LNCaP clone FGC (cell line): ENCODE results near the gene IWS1.

Experiments used
- DNase-seq: peaks from one replicate; pipeline ENCODE4 v3.0.0-alpha.2; 2011; ENCODE audit warnings: low read depth
- H3K4me3 ChIP-seq: 2 replicates; pipeline ENCODE4 v1.5.1; 2011; ENCODE audit warnings: mild to moderate bottlenecking, low read depth, low read length, control low read depth
- TF ChIP-seq, protein P1 (sequence below): IDR thresholded peaks from 2 replicates; pipeline ENCODE4 v1.5.1; 2012; ENCODE audit warnings: mild to moderate bottlenecking; ENCODE audit not compliant: control insufficient read depth, insufficient read depth; ENCODE audit errors: extremely low read depth

The IWS1 gene

GRCh38 chr2:127537644-127538043, 11.4 kb upstream of the IWS1 start:
- DNase-seq = no peak
- no peak overlapping the region for H3K4me3 ChIP-seq
- TF ChIP-seq, protein P1, sequence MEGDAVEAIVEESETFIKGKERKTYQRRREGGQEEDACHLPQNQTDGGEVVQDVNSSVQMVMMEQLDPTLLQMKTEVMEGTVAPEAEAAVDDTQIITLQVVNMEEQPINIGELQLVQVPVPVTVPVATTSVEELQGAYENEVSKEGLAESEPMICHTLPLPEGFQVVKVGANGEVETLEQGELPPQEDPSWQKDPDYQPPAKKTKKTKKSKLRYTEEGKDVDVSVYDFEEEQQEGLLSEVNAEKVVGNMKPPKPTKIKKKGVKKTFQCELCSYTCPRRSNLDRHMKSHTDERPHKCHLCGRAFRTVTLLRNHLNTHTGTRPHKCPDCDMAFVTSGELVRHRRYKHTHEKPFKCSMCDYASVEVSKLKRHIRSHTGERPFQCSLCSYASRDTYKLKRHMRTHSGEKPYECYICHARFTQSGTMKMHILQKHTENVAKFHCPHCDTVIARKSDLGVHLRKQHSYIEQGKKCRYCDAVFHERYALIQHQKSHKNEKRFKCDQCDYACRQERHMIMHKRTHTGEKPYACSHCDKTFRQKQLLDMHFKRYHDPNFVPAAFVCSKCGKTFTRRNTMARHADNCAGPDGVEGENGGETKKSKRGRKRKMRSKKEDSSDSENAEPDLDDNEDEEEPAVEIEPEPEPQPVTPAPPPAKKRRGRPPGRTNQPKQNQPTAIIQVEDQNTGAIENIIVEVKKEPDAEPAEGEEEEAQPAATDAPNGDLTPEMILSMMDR = no peak

GRCh38 chr2:127536707-127537541, 10.6 kb upstream of the IWS1 start:
- no peak for DNase-seq
- TF ChIP-seq, protein P1 = no peak
- no peak overlapping the region for H3K4me3 ChIP-seq

GRCh38 chr2:127535918-127536317, 9.6 kb upstream of the IWS1 start:
- DNase-seq = no peak
- H3K4me3 ChIP-seq = no peak overlapping the region
- TF ChIP-seq, protein P1 = no peak

DNA sequence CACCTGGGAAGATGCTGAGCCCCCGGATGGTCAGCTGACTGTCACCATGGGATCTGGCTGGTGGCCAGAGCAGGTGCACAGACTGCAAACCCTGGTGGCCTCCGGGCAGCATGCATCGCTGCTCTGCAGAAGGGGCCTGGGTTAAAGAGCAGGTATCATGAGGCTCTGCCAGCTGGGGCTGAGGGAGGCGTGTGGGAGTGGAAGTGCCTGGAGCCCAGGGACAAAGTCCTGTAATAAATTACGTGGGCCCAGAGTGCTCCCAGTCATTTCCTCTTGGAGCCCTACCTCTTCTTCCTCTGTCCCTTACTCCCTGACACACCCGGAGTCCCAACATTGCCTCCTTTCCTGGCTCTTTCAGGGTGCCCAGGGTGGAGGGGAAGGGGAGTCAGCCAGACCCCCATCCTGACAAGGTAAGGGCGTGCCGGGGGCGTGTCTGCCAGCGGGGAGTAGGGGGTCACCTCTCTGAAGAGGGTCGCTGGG, 9.2 kb upstream of the IWS1 start, which contains the start of gene MYO7B:
Gene MYO7B (plus strand): TSS at position 262 of the 480 bp plus-strand sequence. CDS start 24,040 bp downstream, outside the sequence.
- no peak for DNase-seq
- no peak within 1 kb of the TSS for H3K4me3 ChIP-seq
- TF ChIP-seq, protein P1 = no peak

DNA sequence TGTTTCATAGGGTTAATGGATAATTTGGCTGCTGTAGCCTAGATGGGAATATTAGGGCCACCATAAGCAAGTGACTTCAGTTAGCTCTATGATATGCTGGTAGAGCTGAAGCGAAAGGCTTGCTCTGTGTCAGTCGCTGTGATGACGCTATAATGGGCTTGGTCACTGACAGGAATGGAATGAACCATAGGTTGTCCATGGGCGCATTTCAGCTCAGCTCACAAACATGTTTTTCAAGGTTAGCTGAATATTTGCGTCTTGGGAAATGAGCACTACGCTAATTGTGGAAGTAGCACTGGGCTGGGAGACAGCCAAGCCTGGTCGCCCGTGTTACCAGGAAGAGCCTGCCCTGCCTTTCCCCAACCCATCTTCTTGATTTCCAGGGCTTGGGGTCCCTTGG, 6.0 kb upstream of the IWS1 start:
- no peak overlapping the region for H3K4me3 ChIP-seq
- no peak for DNase-seq
- TF ChIP-seq, protein P1 = no peak

DNA sequence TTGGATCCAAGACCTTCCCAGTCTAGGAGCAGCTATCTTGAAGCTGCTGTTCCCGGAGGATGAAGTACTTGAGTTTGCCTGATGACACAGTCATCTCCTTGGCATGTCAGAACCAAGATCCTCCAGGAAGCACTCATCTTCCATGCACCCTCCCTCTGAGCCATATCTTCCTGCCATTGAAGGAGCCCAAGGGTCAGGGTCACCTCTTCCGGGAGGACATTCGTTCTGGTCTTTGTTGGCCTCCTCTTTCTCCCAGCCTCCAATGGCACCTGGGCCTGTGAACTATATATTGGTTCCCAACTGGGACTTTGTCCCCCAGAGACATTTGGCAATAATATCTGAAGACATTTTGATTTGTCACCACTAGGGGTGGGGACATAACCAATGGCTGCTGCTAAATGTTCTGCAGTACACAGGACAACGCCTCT, 4.9 kb upstream of the IWS1 start:
- no peak for DNase-seq
- TF ChIP-seq, protein P1 = no peak
- no peak overlapping the region for H3K4me3 ChIP-seq
